Astrocyte (in vitro differentiated cells and primary cell): ENCODE data around the gene PGM2. TPM values are rescaled to one million over a fixed set of nuclear protein-coding genes. Genes with fewer than 3 reads are reported as not detected.

Experiments
- DNase-seq: peaks from one replicate; pipeline ENCODE4 v3.0.0-alpha.2; 2010; ENCODE audit warnings: low read depth
- FAIRE-seq: peaks from 2 replicates; lab custom pipeline; 2011; peaks lifted over from hg19 to GRCh38; lab: Jason Lieb, UNC
- H2AFZ ChIP-seq: 2 replicates; pipeline ENCODE4 v1.6.0; 2012; ENCODE audit warnings: low read depth, low read length, inconsistent platforms
- H3K27ac ChIP-seq: 2 replicates; pipeline ENCODE4 v1.5.1; 2011; ENCODE audit warnings: low read depth, low read length, inconsistent platforms
- H3K27me3 ChIP-seq: 2 replicates; pipeline ENCODE4 v1.6.0; 2011; ENCODE audit warnings: low read length, inconsistent platforms; ENCODE audit not compliant: insufficient read depth
- H3K36me3 ChIP-seq: 2 replicates; pipeline ENCODE4 v1.5.1; 2011; ENCODE audit warnings: low read length, inconsistent platforms; ENCODE audit not compliant: insufficient read depth
- H3K4me1 ChIP-seq: 2 replicates; pipeline ENCODE4 v1.5.1; 2011; ENCODE audit warnings: low read length, inconsistent platforms; ENCODE audit not compliant: insufficient read depth
- H3K4me2 ChIP-seq: 2 replicates; pipeline ENCODE4 v1.6.0; 2012; ENCODE audit warnings: low read length, inconsistent platforms
- H3K4me3 ChIP-seq: 2 replicates; pipeline ENCODE4 v1.5.1; 2011; ENCODE audit warnings: low read depth, mild to moderate bottlenecking, low read length, inconsistent platforms; ENCODE audit not compliant: insufficient read depth
- H3K79me2 ChIP-seq: 2 replicates; pipeline ENCODE4 v1.6.0; 2012; ENCODE audit warnings: mild to moderate bottlenecking, low read length, inconsistent platforms; ENCODE audit not compliant: insufficient read depth
- H3K9ac ChIP-seq: 2 replicates; pipeline ENCODE4 v1.6.0; 2012; ENCODE audit warnings: mild to moderate bottlenecking, low read length, inconsistent platforms
- H3K9me3 ChIP-seq: 2 replicates; pipeline ENCODE4 v1.5.1; 2012; ENCODE audit warnings: low read depth, mild to moderate bottlenecking, low read length, inconsistent platforms; ENCODE audit not compliant: insufficient read depth
- H4K20me1 ChIP-seq: 2 replicates; pipeline ENCODE4 v1.6.0; 2012; ENCODE audit warnings: low read length, inconsistent platforms; ENCODE audit not compliant: insufficient read depth
- H3K27ac Mint-ChIP-seq: one replicate; pipeline ENCODE4 v1.8.0; 2021; ENCODE audit warnings: mild to moderate bottlenecking, mixed read lengths; ENCODE audit not compliant: unreplicated experiment
- H3K27me3 Mint-ChIP-seq: one replicate; pipeline ENCODE4 v1.8.0; 2021; ENCODE audit warnings: low read depth, mixed read lengths; ENCODE audit not compliant: unreplicated experiment
- H3K36me3 Mint-ChIP-seq: one replicate; pipeline ENCODE4 v1.8.0; 2021; ENCODE audit warnings: low read depth, mixed read lengths; ENCODE audit not compliant: unreplicated experiment
- H3K4me1 Mint-ChIP-seq: one replicate; pipeline ENCODE4 v1.8.0; 2021; ENCODE audit warnings: low read depth, mixed read lengths; ENCODE audit not compliant: unreplicated experiment
- H3K4me3 Mint-ChIP-seq: one replicate; pipeline ENCODE4 v1.8.0; 2021; ENCODE audit warnings: mild to moderate bottlenecking, moderate library complexity, mixed read lengths; ENCODE audit not compliant: unreplicated experiment
- H3K9me3 Mint-ChIP-seq: one replicate; pipeline ENCODE4 v1.8.0; 2021; ENCODE audit warnings: mild to moderate bottlenecking, mixed read lengths; ENCODE audit not compliant: unreplicated experiment
- EZH2 ChIP-seq: IDR thresholded peaks from 2 replicates; pipeline ENCODE4 v1.6.1; 2012; ENCODE audit warnings: mild to moderate bottlenecking, low read length, inconsistent platforms; ENCODE audit not compliant: insufficient read depth
- total RNA-seq: library from RNA; stranded (reverse); gene quantifications from 2 replicates; pipeline ENCODE4 v1.2.1, GENCODE V29; 2021
- TF ChIP-seq, protein P1 (sequence below): IDR thresholded peaks from 2 replicates; pipeline ENCODE4 v1.5.1; 2011; ENCODE audit warnings: low read depth, mild to moderate bottlenecking, inconsistent platforms, low read length, moderate library complexity; ENCODE audit not compliant: insufficient read depth

PGM2 gene
- total RNA-seq, 1 donor from 2014 or later = 24.4 TPM

DNA sequence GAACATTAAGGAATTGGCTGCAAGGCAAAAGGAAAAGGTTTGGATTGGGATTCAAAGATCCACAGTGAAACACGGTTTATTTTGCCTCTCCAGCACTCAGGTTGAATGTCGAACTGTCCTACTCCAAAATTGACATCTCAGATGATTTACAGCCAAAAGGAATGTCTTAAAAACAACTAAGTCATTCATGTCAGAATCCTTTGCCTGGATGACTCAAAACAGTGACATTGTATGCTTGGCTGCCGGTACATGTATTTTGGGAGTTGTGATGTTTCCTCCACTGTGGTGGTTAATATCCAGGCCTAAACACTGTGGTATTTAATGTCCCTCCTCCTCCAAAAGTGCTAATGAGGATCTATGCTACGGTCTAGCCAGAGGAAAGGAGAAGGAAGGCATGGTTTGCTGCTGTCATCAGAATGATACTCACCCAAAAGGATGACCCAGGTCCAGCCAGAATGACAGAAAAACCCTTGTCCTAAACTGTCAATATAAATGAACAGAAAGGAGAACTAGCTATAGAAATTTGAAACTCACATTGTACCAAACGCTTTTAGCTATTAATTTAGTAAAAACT is 20.9 kb downstream of the PGM2 start:
- TF ChIP-seq, protein P1, sequence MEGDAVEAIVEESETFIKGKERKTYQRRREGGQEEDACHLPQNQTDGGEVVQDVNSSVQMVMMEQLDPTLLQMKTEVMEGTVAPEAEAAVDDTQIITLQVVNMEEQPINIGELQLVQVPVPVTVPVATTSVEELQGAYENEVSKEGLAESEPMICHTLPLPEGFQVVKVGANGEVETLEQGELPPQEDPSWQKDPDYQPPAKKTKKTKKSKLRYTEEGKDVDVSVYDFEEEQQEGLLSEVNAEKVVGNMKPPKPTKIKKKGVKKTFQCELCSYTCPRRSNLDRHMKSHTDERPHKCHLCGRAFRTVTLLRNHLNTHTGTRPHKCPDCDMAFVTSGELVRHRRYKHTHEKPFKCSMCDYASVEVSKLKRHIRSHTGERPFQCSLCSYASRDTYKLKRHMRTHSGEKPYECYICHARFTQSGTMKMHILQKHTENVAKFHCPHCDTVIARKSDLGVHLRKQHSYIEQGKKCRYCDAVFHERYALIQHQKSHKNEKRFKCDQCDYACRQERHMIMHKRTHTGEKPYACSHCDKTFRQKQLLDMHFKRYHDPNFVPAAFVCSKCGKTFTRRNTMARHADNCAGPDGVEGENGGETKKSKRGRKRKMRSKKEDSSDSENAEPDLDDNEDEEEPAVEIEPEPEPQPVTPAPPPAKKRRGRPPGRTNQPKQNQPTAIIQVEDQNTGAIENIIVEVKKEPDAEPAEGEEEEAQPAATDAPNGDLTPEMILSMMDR = no peak
- TF ChIP-seq EZH2 = no peak
- FAIRE-seq = no peak
- H3K36me3 Mint-ChIP-seq = peaks cover 8% of the 10 kb centered on the region
- Histone ChIP-seq H4K20me1 (no peaks in the 10 kb centered on the region), H3K4me1 (peaks cover 3% of the 10 kb centered on the region), H3K27ac (no peak overlapping the region), H3K4me3 (no peak overlapping the region), H3K4me2 (no peak overlapping the region), H3K27me3 (no peaks in the 10 kb centered on the region), H3K79me2 (no peaks in the 10 kb centered on the region), H2AFZ (no peak overlapping the region), H3K9ac (no peak overlapping the region), H3K36me3 (peaks cover 23% of the 10 kb centered on the region), H3K9me3 (no peaks in the 10 kb centered on the region)
- no peaks in the 10 kb centered on the region for H3K27me3 Mint-ChIP-seq
- H3K4me1 Mint-ChIP-seq = peaks cover 4% of the 10 kb centered on the region
- H3K9me3 Mint-ChIP-seq = no peaks in the 10 kb centered on the region
- H3K27ac Mint-ChIP-seq = no peak overlapping the region
- DNase-seq = no peak
- H3K4me3 Mint-ChIP-seq = no peak overlapping the region

- peaks cover 2% of the 10 kb centered on the region for H3K4me1 ChIP-seq
- DNase-seq (no peak), FAIRE-seq (no peak)
- no peaks in the 10 kb centered on the region for H4K20me1 ChIP-seq
- H3K9me3 ChIP-seq = no peaks in the 10 kb centered on the region
- H3K9ac ChIP-seq = no peak overlapping the region
- H3K4me2 ChIP-seq = no peak overlapping the region
- H3K4me1 Mint-ChIP-seq = peaks cover 2% of the 10 kb centered on the region
- H3K27me3 Mint-ChIP-seq = no peaks in the 10 kb centered on the region
- H3K4me3 Mint-ChIP-seq = no peak overlapping the region
- H3K27ac ChIP-seq = no peak overlapping the region
- H3K27ac Mint-ChIP-seq = no peak overlapping the region
- H3K79me2 ChIP-seq = no peaks in the 10 kb centered on the region
- peaks cover 8% of the 10 kb centered on the region for H3K36me3 Mint-ChIP-seq
- H3K4me3 ChIP-seq = no peak overlapping the region
- no peaks in the 10 kb centered on the region for H3K27me3 ChIP-seq
- H3K36me3 ChIP-seq = peaks cover 21% of the 10 kb centered on the region
- no peak for TF ChIP-seq EZH2
- TF ChIP-seq, protein P1 = no peak
- no peak overlapping the region for H2AFZ ChIP-seq
- H3K9me3 Mint-ChIP-seq = no peaks in the 10 kb centered on the region
These were observed 25.9 kb downstream of the PGM2 start for GRCh38 chr4:37852376-37852775.

GRCh38 chr4:37858112-37858511 is 31.6 kb downstream of the PGM2 start:
- no peaks in the 10 kb centered on the region for H3K27me3 ChIP-seq
- no peaks in the 10 kb centered on the region for H3K9me3 Mint-ChIP-seq
- H3K4me1 ChIP-seq = no peaks in the 10 kb centered on the region
- DNase-seq (no peak), FAIRE-seq (no peak)
- H2AFZ ChIP-seq = no peak overlapping the region
- H3K4me3 Mint-ChIP-seq = no peak overlapping the region
- H3K9ac ChIP-seq = no peak overlapping the region
- H3K36me3 Mint-ChIP-seq = peaks cover 4% of the 10 kb centered on the region
- TF ChIP-seq, protein P1 = no peak
- no peak for TF ChIP-seq EZH2
- H3K4me1 Mint-ChIP-seq = no peaks in the 10 kb centered on the region
- no peaks in the 10 kb centered on the region for H4K20me1 ChIP-seq
- no peaks in the 10 kb centered on the region for H3K27me3 Mint-ChIP-seq
- no peak overlapping the region for H3K27ac ChIP-seq
- H3K4me3 ChIP-seq = no peak overlapping the region
- no peaks in the 10 kb centered on the region for H3K79me2 ChIP-seq
- no peak overlapping the region for H3K27ac Mint-ChIP-seq
- peaks cover 22% of the 10 kb centered on the region for H3K36me3 ChIP-seq
- no peaks in the 10 kb centered on the region for H3K9me3 ChIP-seq
- no peak overlapping the region for H3K4me2 ChIP-seq
